H1 (cell line): ENCODE results near the gene SLC25A21. TPM values are rescaled to one million over a fixed set of nuclear protein-coding genes. Genes with fewer than 3 reads are reported as not detected.

Experiments
- BRCA1 ChIP-seq: IDR thresholded peaks from 2 replicates; pipeline ENCODE4 v1.6.1; 2012; ENCODE audit warnings: low read depth, low read length, improper control_type of control experiment
- CEBPB ChIP-seq: IDR thresholded peaks from 2 replicates; pipeline ENCODE4 v1.6.1; 2012; ENCODE audit warnings: low read depth, low read length
- CHD2 ChIP-seq: IDR thresholded peaks from 2 replicates; pipeline ENCODE4 v1.6.1; 2012; ENCODE audit warnings: low read length, improper control_type of control experiment
- CHD7 ChIP-seq: fragments of 300-600 bp; sonication (generic); IDR thresholded peaks from 2 replicates; pipeline ENCODE4 v1.7.1; 2012; ENCODE audit warnings: low read length, moderate library complexity, mild to moderate bottlenecking, inconsistent platforms; ENCODE audit not compliant: insufficient replicate concordance
- CTCF ChIP-seq, 3 experiments: IDR thresholded peaks; 1 replicate in 2 of 3; 2 replicates in 1 of 3; pipeline versions ENCODE4 v1.5.1 to v1.6.1; 2011; ENCODE audit warnings: low read length in 3 of 3, mild to moderate bottlenecking in 3 of 3, inconsistent platforms in 2 of 3, low read depth in 1 of 3, moderate library complexity in 1 of 3; ENCODE audit not compliant: insufficient read depth in 1 of 3; ENCODE audit errors: control extremely low read depth in 1 of 3
- E2F6 ChIP-seq: IDR thresholded peaks from 2 replicates; pipeline ENCODE4 v1.6.1; 2012; ENCODE audit warnings: inconsistent platforms
- RAD21 ChIP-seq, 2 experiments: IDR thresholded peaks in 1 of 2; conservative IDR thresholded peaks in 1 of 2; 2 replicates each; pipeline ENCODE4 v1.6.1; 2011; ENCODE audit warnings: low read depth in 2 of 2, low read length in 2 of 2, improper control_type of control experiment in 1 of 2, inconsistent platforms in 1 of 2, mild to moderate bottlenecking in 1 of 2, moderate library complexity in 1 of 2
- SAP30 ChIP-seq: fragments of 300-600 bp; sonication (generic); IDR thresholded peaks from 2 replicates; pipeline ENCODE4 v1.7.1; 2012; ENCODE audit warnings: low read length, moderate library complexity, mild to moderate bottlenecking, inconsistent platforms; ENCODE audit not compliant: insufficient read depth, insufficient replicate concordance
- polyA plus RNA-seq, 7 experiments: library from polyadenylated mRNA; depleted of rRNA in 3 of 7; stranded (reverse) in 5 of 7; unstranded in 2 of 7; fragments of >200 nt in 5 of 7; fragments of 200-250 nt in 2 of 7; gene quantifications; 1 replicate in 5 of 7; 2 replicates in 1 of 7; 4 replicates in 1 of 7; pipeline versions ENCODE4 v1.2.1 to v1.2.3, GENCODE V29; 2011 to 2013; ENCODE audit warnings: missing spikeins in 2 of 7, mixed read lengths in 2 of 7
- total RNA-seq: library from RNA; stranded (reverse); fragmentation: NEBNext Ultra II Directional; extraction: Animal tissue kit (Norgen Biotek cat#: 25700); gene quantifications from 2 replicates; pipeline ENCODE4 v1.2.1, GENCODE V29; 2021

SLC25A21 gene
- total and polyA plus RNA-seq, 2 of the 8 experiments (the other 6 are each of a cell fraction or from before 2014, with no cell fraction given) = 6.9 to 15.7 TPM

DNA sequence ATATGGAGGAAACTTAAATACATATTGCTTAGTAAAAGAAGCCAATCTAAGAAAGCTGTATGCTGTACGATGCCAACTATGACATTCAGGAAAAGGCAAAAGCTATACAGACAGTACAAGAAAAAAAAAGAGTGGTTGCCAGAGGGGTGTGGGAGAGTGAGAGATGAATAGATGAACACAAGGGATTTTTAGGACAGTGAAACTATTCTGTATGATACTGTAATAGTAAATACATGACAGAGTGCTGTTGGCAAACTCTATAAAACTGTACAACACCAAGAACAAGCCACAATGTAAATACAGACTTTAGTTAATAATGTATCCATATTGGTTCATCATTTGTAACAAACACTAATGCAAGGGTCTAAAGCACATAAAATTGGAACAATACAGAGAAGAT is 14.5 kb upstream of the SLC25A21 start (continued):
- no peak for TF ChIP-seq CHD7
- TF ChIP-seq CHD2 = no peak
- TF ChIP-seq E2F6 = no peak
- no peak for TF ChIP-seq BRCA1
- no peak for TF ChIP-seq RAD21 (IDR thresholded peaks at IDR 0.05 in 1 of 2, conservative IDR thresholded peaks at IDR 0.05 in 1 of 2; ENCODE audit: low read depth in 2 of 2, low read length in 2 of 2)
- no peak for TF ChIP-seq SAP30
- no peak for TF ChIP-seq CEBPB
- TF ChIP-seq CTCF (IDR thresholded peaks at IDR 0.05; ENCODE audit: control extremely low read depth in 1 of 3, insufficient read depth in 1 of 3, low read depth in 1 of 3, low read length in 3 of 3) = no peak
